BLaER1 (cell line): ENCODE data around the gene TMEM240.

Source experiments
- H3K27ac ChIP-seq: shearing (Covaris generic); formaldehyde crosslinking; 2 replicates; pipeline ENCODE4 v1.8.1; 2022
- H3K27me3 ChIP-seq: shearing (Covaris generic); formaldehyde crosslinking; 2 replicates; pipeline ENCODE4 v1.8.1; 2022
- H3K36me3 ChIP-seq: shearing (Covaris generic); formaldehyde crosslinking; 2 replicates; pipeline ENCODE4 v1.8.1; 2022
- H3K4me1 ChIP-seq: shearing (Covaris generic); formaldehyde crosslinking; 2 replicates; pipeline ENCODE4 v1.8.1; 2022
- H3K4me2 ChIP-seq: shearing (Covaris generic); formaldehyde crosslinking; 2 replicates; pipeline ENCODE4 v1.8.1; 2022
- H3K4me3 ChIP-seq: shearing (Covaris generic); formaldehyde crosslinking; 2 replicates; pipeline ENCODE4 v1.8.1; 2022
- H3K9ac ChIP-seq: shearing (Covaris generic); formaldehyde crosslinking; 2 replicates; pipeline ENCODE4 v1.8.1; 2022
- H3K9me3 ChIP-seq: shearing (Covaris generic); formaldehyde crosslinking; 2 replicates; pipeline ENCODE4 v1.8.1; 2022
- H4K20me1 ChIP-seq: shearing (Covaris generic); formaldehyde crosslinking; 2 replicates; pipeline ENCODE4 v1.8.1; 2022
- Cebpa-rat ChIP-seq: shearing (Covaris generic); IDR thresholded peaks from 2 replicates; pipeline ENCODE4 v1.8.1; 2022

TMEM240 gene

GRCh38 chr1:1540818-1541628 lies 599 bp upstream of the TMEM240 start:
- H3K36me3 ChIP-seq = peaks cover 50% of the 10 kb centered on the region
- peaks cover 30% of the 10 kb centered on the region for H3K27me3 ChIP-seq
- H3K4me1 ChIP-seq = peaks cover 16% of the 10 kb centered on the region; the same call in 1 of the 2 replicates
- no peaks in the 10 kb centered on the region for H3K9me3 ChIP-seq
- no peak for TF ChIP-seq Cebpa-rat
- peak overlapping the region; percentile 45; the same call in 1 of the 2 replicates for H3K4me3 ChIP-seq
- H3K27ac ChIP-seq = no peak overlapping the region
- H4K20me1 ChIP-seq = peaks cover 70% of the 10 kb centered on the region
- H3K4me2 ChIP-seq = peak overlapping the region; percentile 57
- H3K9ac ChIP-seq = no peak overlapping the region

GRCh38 chr1:1539310-1540089 lies 924 bp downstream of the TMEM240 start:
- no peak for TF ChIP-seq Cebpa-rat
- peaks cover 58% of the 10 kb centered on the region for H4K20me1 ChIP-seq
- no peaks in the 10 kb centered on the region for H3K9me3 ChIP-seq
- peaks cover 18% of the 10 kb centered on the region for H3K4me1 ChIP-seq
- H3K27ac ChIP-seq = no peak overlapping the region
- no peak overlapping the region for H3K9ac ChIP-seq
- H3K4me3 ChIP-seq = peak overlapping the region; percentile 59
- peak overlapping the region; percentile 77 for H3K4me2 ChIP-seq
- H3K27me3 ChIP-seq = peaks cover 30% of the 10 kb centered on the region
- peaks cover 46% of the 10 kb centered on the region for H3K36me3 ChIP-seq

- H3K27me3 ChIP-seq = peaks cover 30% of the 10 kb centered on the region
- H4K20me1 ChIP-seq = peaks cover 62% of the 10 kb centered on the region
- H3K4me2 ChIP-seq = peak overlapping the region; percentile 77
- H3K27ac ChIP-seq = no peak overlapping the region
- H3K36me3 ChIP-seq = peaks cover 44% of the 10 kb centered on the region
- no peak overlapping the region for H3K9ac ChIP-seq
- no peaks in the 10 kb centered on the region for H3K9me3 ChIP-seq
- peak overlapping the region; percentile 59 for H3K4me3 ChIP-seq
- TF ChIP-seq Cebpa-rat = no peak
- H3K4me1 ChIP-seq = peaks cover 24% of the 10 kb centered on the region
Observed at GRCh38 chr1:1538989-1539309, 1.5 kb downstream of the TMEM240 start.

GRCh38 chr1:1538334-1538733 lies 2.1 kb downstream of the TMEM240 start:
- TF ChIP-seq Cebpa-rat = no peak
- Histone ChIP-seq H3K27me3 (peaks cover 30% of the 10 kb centered on the region), H3K9ac (no peak overlapping the region), H3K9me3 (no peaks in the 10 kb centered on the region), H3K4me1 (peaks cover 25% of the 10 kb centered on the region), H4K20me1 (peaks cover 56% of the 10 kb centered on the region), H3K4me3 (no peak overlapping the region), H3K4me2 (no peak overlapping the region), H3K36me3 (peaks cover 38% of the 10 kb centered on the region), H3K27ac (no peak overlapping the region)

- no peak for TF ChIP-seq Cebpa-rat
- Histone ChIP-seq H3K27ac (no peak overlapping the region), H3K36me3 (peaks cover 38% of the 10 kb centered on the region), H4K20me1 (peaks cover 50% of the 10 kb centered on the region), H3K9ac (no peak overlapping the region), H3K4me3 (no peak overlapping the region), H3K27me3 (peaks cover 30% of the 10 kb centered on the region), H3K9me3 (no peaks in the 10 kb centered on the region), H3K4me1 (peaks cover 25% of the 10 kb centered on the region), H3K4me2 (no peak overlapping the region)
Observed at GRCh38 chr1:1537626-1538250, 2.7 kb downstream of the TMEM240 start.

GRCh38 chr1:1536938-1537546 lies 3.4 kb downstream of the TMEM240 start:
- no peak overlapping the region for H3K27ac ChIP-seq
- no peak for TF ChIP-seq Cebpa-rat
- no peak overlapping the region for H3K9ac ChIP-seq
- H4K20me1 ChIP-seq = peaks cover 44% of the 10 kb centered on the region
- peaks cover 25% of the 10 kb centered on the region for H3K4me1 ChIP-seq
- no peak overlapping the region for H3K4me2 ChIP-seq
- H3K36me3 ChIP-seq = peaks cover 38% of the 10 kb centered on the region
- H3K9me3 ChIP-seq = peaks cover 1% of the 10 kb centered on the region; the same call in 1 of the 2 replicates
- H3K27me3 ChIP-seq = peaks cover 30% of the 10 kb centered on the region
- no peak overlapping the region for H3K4me3 ChIP-seq

- H3K9ac ChIP-seq = no peak overlapping the region
- H3K27me3 ChIP-seq = peaks cover 30% of the 10 kb centered on the region
- H3K36me3 ChIP-seq = peaks cover 36% of the 10 kb centered on the region
- H3K27ac ChIP-seq = no peak overlapping the region
- H3K4me3 ChIP-seq = no peak overlapping the region
- no peak for TF ChIP-seq Cebpa-rat
- peaks cover 9% of the 10 kb centered on the region for H3K9me3 ChIP-seq
- H3K4me1 ChIP-seq = peaks cover 23% of the 10 kb centered on the region
- peaks cover 36% of the 10 kb centered on the region for H4K20me1 ChIP-seq
- H3K4me2 ChIP-seq = no peak overlapping the region
Observed at GRCh38 chr1:1536019-1536937, 4.1 kb downstream of the TMEM240 start.

- H3K9me3 ChIP-seq = peaks cover 15% of the 10 kb centered on the region
- H3K4me3 ChIP-seq = no peak overlapping the region
- peaks cover 28% of the 10 kb centered on the region for H4K20me1 ChIP-seq
- no peak overlapping the region for H3K9ac ChIP-seq
- peaks cover 15% of the 10 kb centered on the region for H3K4me1 ChIP-seq
- peaks cover 23% of the 10 kb centered on the region for H3K27me3 ChIP-seq
- H3K36me3 ChIP-seq = peaks cover 35% of the 10 kb centered on the region
- H3K4me2 ChIP-seq = no peak overlapping the region
- TF ChIP-seq Cebpa-rat = no peak
- no peak overlapping the region for H3K27ac ChIP-seq
Observed at GRCh38 chr1:1535201-1536018, 5.0 kb downstream of the TMEM240 start.
